K562 (cell line): ENCODE results near the gene ERN1.

Source experiments
- EP300 ChIP-seq: IDR thresholded peaks from 2 replicates; pipeline ENCODE4 v1.6.1; 2012; ENCODE audit warnings: low read length, improper control_type of control experiment
- EZH2 ChIP-seq: IDR thresholded peaks from 2 replicates; pipeline ENCODE4 v1.6.1; 2012; ENCODE audit warnings: low read depth, mild to moderate bottlenecking, inconsistent platforms, low read length, borderline replicate concordance
- SREBF1 ChIP-seq: fragments of 150-350 bp; IDR thresholded peaks from 2 replicates; pipeline ENCODE4 v1.6.1; 2014; ENCODE audit warnings: antibody characterized with exemption, low read depth, low read length, borderline replicate concordance
- TF ChIP-seq, protein P1 (sequence below): sonication (generic); formaldehyde crosslinking; IDR thresholded peaks from 2 replicates; pipeline ENCODE4 v1.8.1; 2023; ENCODE audit warnings: mild to moderate bottlenecking, missing genetic modification reagents

DNA sequence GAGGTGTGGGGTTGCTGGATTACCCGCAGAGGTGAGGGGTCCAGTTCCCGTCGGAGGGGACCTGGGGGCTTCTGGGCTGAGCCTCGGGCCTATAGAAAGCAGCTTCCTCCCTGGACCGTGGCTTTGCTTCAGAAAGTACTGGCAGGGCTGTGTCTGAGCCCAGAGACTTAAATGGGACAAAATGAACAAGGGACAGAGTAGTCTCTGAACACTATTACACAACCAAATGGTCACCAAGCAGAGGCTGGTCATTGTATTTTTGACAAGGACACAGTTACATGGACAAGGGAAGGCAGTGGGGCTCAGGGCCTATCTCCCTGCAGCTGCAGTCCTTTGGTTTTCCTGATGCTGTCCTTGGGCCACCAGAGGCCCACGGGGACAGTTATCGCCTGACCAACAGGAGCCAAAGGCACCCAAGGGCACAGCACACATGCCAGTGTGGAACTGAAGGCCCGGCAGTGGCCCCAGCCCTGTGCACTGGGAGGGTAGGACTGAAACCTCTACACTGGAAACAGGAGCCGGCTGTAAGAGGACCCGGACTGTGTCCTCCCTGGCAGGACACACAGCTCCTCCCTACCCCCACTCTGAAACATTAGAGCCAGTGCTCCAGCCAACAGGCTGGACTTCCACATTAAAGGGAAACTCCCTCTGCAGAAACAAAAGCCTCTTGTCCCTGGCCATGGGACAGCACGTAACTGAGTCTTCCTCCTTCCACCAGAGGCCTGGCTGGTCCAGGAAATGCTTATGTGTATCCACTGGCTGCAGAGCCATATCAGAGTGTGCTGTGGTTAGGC, 26.0 kb upstream of the ERN1 start:
- TF ChIP-seq EP300 (no peak), EZH2 (no peak), SREBF1 (no peak)
- TF ChIP-seq, protein P1, sequence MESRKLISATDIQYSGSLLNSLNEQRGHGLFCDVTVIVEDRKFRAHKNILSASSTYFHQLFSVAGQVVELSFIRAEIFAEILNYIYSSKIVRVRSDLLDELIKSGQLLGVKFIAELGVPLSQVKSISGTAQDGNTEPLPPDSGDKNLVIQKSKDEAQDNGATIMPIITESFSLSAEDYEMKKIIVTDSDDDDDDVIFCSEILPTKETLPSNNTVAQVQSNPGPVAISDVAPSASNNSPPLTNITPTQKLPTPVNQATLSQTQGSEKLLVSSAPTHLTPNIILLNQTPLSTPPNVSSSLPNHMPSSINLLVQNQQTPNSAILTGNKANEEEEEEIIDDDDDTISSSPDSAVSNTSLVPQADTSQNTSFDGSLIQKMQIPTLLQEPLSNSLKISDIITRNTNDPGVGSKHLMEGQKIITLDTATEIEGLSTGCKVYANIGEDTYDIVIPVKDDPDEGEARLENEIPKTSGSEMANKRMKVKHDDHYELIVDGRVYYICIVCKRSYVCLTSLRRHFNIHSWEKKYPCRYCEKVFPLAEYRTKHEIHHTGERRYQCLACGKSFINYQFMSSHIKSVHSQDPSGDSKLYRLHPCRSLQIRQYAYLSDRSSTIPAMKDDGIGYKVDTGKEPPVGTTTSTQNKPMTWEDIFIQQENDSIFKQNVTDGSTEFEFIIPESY (CRISPR knock-in tag) = no peak
